T-cell (primary cell): ENCODE data around the gene GINS2. TPM values are rescaled to one million over a fixed set of nuclear protein-coding genes. Genes with fewer than 3 reads are reported as not detected.

Source experiments
- ATAC-seq, 4 experiments: fragments of 200-7000 bp in 3 of 4; fragments of 150-1000 bp in 1 of 4; cut with Tn5 transposase; replicated peaks in 1 of 4; 1 replicate in 3 of 4; 2 replicates in 1 of 4; pipeline ENCODE4 v1.10.0; 2021; ENCODE audit warnings: moderate library complexity in 3 of 4, mild to moderate bottlenecking in 2 of 4, moderate number of reproducible peaks in 1 of 4
- CTCF ChIA-PET, 2 donors: fragments of 300-600 bp; sonication (Branson Sonifier 250); formaldehyde crosslinking; loops; one replicate each; lab custom pipeline; 2022; ENCODE audit warnings: antibody characterized with exemption in 2 of 2; lab: Charles Lee
- POLR2A ChIA-PET, 2 donors: fragments of 300-600 bp; sonication (Branson Sonifier 250); formaldehyde crosslinking; loops; one replicate each; lab custom pipeline; 2022; ENCODE audit warnings: antibody characterized with exemption in 2 of 2; lab: Charles Lee
- DNase-seq, 35 experiments: peaks; one replicate each; pipeline versions ENCODE4 v3.0.0 to v3.0.0-alpha.2; 2013 to 2023
- H3K27ac ChIP-seq: one replicate; pipeline ENCODE4 v1.5.1; 2013; ENCODE audit warnings: low read length
- H3K27me3 ChIP-seq, 2 experiments: replicated peaks in 1 of 2; 1 replicate in 1 of 2; 2 replicates in 1 of 2; pipeline versions ENCODE4 v1.6.1 to v1.7.0; 2013; ENCODE audit warnings: low read length in 1 of 2, mixed read lengths in 1 of 2; ENCODE audit not compliant: control insufficient read depth in 2 of 2, insufficient read depth in 2 of 2; ENCODE audit errors: extremely low read depth in 1 of 2
- H3K36me3 ChIP-seq, 2 donors: 1 replicate in 1 of 2; 2 replicates in 1 of 2; pipeline versions ENCODE4 v1.6.1 to v1.7.0; 2013; ENCODE audit warnings: low read length in 1 of 2; ENCODE audit not compliant: control insufficient read depth in 2 of 2, insufficient read depth in 1 of 2; ENCODE audit errors: extremely low read depth in 1 of 2
- H3K4me1 ChIP-seq, 2 experiments: 1 replicate in 1 of 2; 2 replicates in 1 of 2; pipeline versions ENCODE4 v1.6.1 to v1.7.0; 2013; ENCODE audit warnings: low read length in 2 of 2, mixed read lengths in 1 of 2; ENCODE audit not compliant: insufficient read depth in 2 of 2, control insufficient read depth in 1 of 2; ENCODE audit errors: extremely low read depth in 1 of 2
- H3K4me3 ChIP-seq, 2 donors: 1 replicate in 1 of 2; 2 replicates in 1 of 2; pipeline versions ENCODE4 v1.5.1 to v1.7.0; 2013; ENCODE audit warnings: mild to moderate bottlenecking in 2 of 2, low read length in 1 of 2, moderate library complexity in 1 of 2; ENCODE audit not compliant: control insufficient read depth in 1 of 2; ENCODE audit errors: extremely low read depth in 1 of 2
- H3K9me3 ChIP-seq: 2 replicates; pipeline ENCODE4 v1.7.0; 2013
- H3K27ac Mint-ChIP-seq, 2 donors: one replicate each; pipeline ENCODE4 v1.8.0; 2020 to 2021; ENCODE audit warnings: mild to moderate bottlenecking in 2 of 2, mixed read lengths in 2 of 2
- H3K27me3 Mint-ChIP-seq, 2 donors: one replicate each; pipeline ENCODE4 v1.8.0; 2021 to 2022; ENCODE audit warnings: mixed read lengths in 2 of 2
- H3K36me3 Mint-ChIP-seq: one replicate; pipeline ENCODE4 v1.8.0; 2021; ENCODE audit warnings: mixed read lengths
- H3K4me1 Mint-ChIP-seq, 3 donors: one replicate each; pipeline ENCODE4 v1.8.0; 2020 to 2022; ENCODE audit warnings: mixed read lengths in 3 of 3, mild to moderate bottlenecking in 1 of 3
- H3K4me3 Mint-ChIP-seq, 3 donors: one replicate each; pipeline ENCODE4 v1.8.0; 2020 to 2022; ENCODE audit warnings: mild to moderate bottlenecking in 3 of 3, mixed read lengths in 3 of 3, moderate library complexity in 3 of 3
- H3K9me3 Mint-ChIP-seq, 3 donors: one replicate each; pipeline ENCODE4 v1.8.0; 2020 to 2022; ENCODE audit warnings: mixed read lengths in 3 of 3
- WGBS: methylation state at CpG from one replicate; pipeline ENCODE4 v1.1.5; 2013; ENCODE audit warnings: missing lambda C conversion rate; ENCODE audit not compliant: insufficient coverage; 5-methylcytosine and 5-hydroxymethylcytosine counted together
- total RNA-seq, 35 experiments: library from RNA in 6 of 35; stranded (reverse) in 6 of 35; fragments of 120-200 nt in 1 of 35; gene quantifications; one replicate each; pipeline versions ENCODE4 v1.2.1 to v1.2.4 and lab custom pipeline; 2013 to 2026

The GINS2 gene
- total RNA-seq, 5 donors from 2014 or later (not counting 1 experiment from before 2014, with no cell fraction given) = 1.1 to 3.7 (median 1.6) TPM

GRCh38 chr16:85717393-85718152 is 28.8 kb upstream of the GINS2 start:
- ChIA-PET POLR2A (no interaction called here), CTCF (interaction anchor here (0.8 kb wide), 2 partner anchors 57 to 75 kb away, joined by 3 read pairs; no protein-coding TSS in a partner anchor)
- Histone ChIP-seq H3K4me3 (no peak overlapping the region), H3K9me3 (no peaks in the 10 kb centered on the region), H3K27ac (no peak overlapping the region), H3K36me3 (no peaks in the 10 kb centered on the region), H3K4me1 (peaks cover 0 to 11% of the 10 kb centered on the region in 2 experiments), H3K27me3 (peaks cover 0 to 48% of the 10 kb centered on the region in 2 experiments)
- H3K27ac Mint-ChIP-seq = no peak overlapping the region
- peaks cover 3% of the 10 kb centered on the region for H3K36me3 Mint-ChIP-seq
- no peaks in the 10 kb centered on the region for H3K9me3 Mint-ChIP-seq
- H3K27me3 Mint-ChIP-seq = peaks cover 0 to 2% of the 10 kb centered on the region in 2 donors
- H3K4me1 Mint-ChIP-seq = peaks cover 5 to 18% (median 16%) of the 10 kb centered on the region in 3 donors
- WGBS = 41% methylated on average over 16 of the region's 21 CpGs
- ATAC-seq = peak in 2 of 4 experiments; percentile 32
- DNase-seq = peak in 31 of 35 experiments; percentile 8 to 77 (median 38)
- H3K4me3 Mint-ChIP-seq = no peak overlapping the region

GRCh38 chr16:85716680-85717038 is 27.9 kb upstream of the GINS2 start:
- ChIA-PET POLR2A (no interaction called here), CTCF (no interaction called here)
- Mint-ChIP-seq H3K27ac (no peak overlapping the region), H3K36me3 (peaks cover 8% of the 10 kb centered on the region), H3K9me3 (peaks cover 3% of the 10 kb centered on the region in 3 donors), H3K4me1 (peaks cover 5 to 18% (median 16%) of the 10 kb centered on the region in 3 donors), H3K27me3 (peaks cover 0 to 2% of the 10 kb centered on the region in 2 donors), H3K4me3 (peak overlapping the region in 1 of 3 donors; percentile 32)
- H3K27ac ChIP-seq = no peak overlapping the region
- DNase-seq = no peak
- 62% methylated on average over 2 of the region's 3 CpGs for WGBS
- ATAC-seq = no peak
- H3K27me3 ChIP-seq = peaks cover 0 to 48% of the 10 kb centered on the region in 2 experiments
- H3K9me3 ChIP-seq = no peaks in the 10 kb centered on the region
- H3K4me3 ChIP-seq = no peak overlapping the region
- H3K36me3 ChIP-seq = no peaks in the 10 kb centered on the region
- peaks cover 0 to 11% of the 10 kb centered on the region in 2 experiments for H3K4me1 ChIP-seq

- Histone ChIP-seq H3K27ac (no peak overlapping the region), H3K4me3 (no peak overlapping the region), H3K9me3 (no peaks in the 10 kb centered on the region), H3K27me3 (peaks cover 0 to 47% of the 10 kb centered on the region in 2 experiments), H3K36me3 (no peaks in the 10 kb centered on the region), H3K4me1 (peaks cover 0 to 11% of the 10 kb centered on the region in 2 experiments)
- Mint-ChIP-seq H3K36me3 (peaks cover 8% of the 10 kb centered on the region), H3K27me3 (peaks cover 0 to 2% of the 10 kb centered on the region in 2 donors), H3K9me3 (peaks cover 3% of the 10 kb centered on the region in 3 donors), H3K4me3 (peak overlapping the region in 1 of 3 donors; percentile 32), H3K4me1 (peaks cover 5 to 18% (median 16%) of the 10 kb centered on the region in 3 donors), H3K27ac (no peak overlapping the region)
- ChIA-PET POLR2A (no interaction called here), CTCF (interaction anchor here (0.5 to 0.8 kb wide), 2 partner anchors 43 to 235 kb away, joined by 3 read pairs; no protein-coding TSS in a partner anchor)
- DNase-seq (no peak), ATAC-seq (no peak)
- WGBS = 47% methylated on average over 3 of the region's 9 CpGs
Observed at GRCh38 chr16:85716022-85716679, 27.4 kb upstream of the GINS2 start.

GRCh38 chr16:85715169-85716021 is 26.6 kb upstream of the GINS2 start:
- Histone ChIP-seq H3K4me1 (peaks cover 0 to 11% of the 10 kb centered on the region in 2 experiments), H3K36me3 (no peaks in the 10 kb centered on the region), H3K27me3 (peaks cover 0 to 46% of the 10 kb centered on the region in 2 experiments), H3K9me3 (no peaks in the 10 kb centered on the region), H3K27ac (no peak overlapping the region), H3K4me3 (peak overlapping the region in 1 of 2 donors; percentile 1)
- POLR2A ChIA-PET = no interaction called here
- Mint-ChIP-seq H3K36me3 (peaks cover 12% of the 10 kb centered on the region), H3K4me1 (peaks cover 5 to 18% (median 16%) of the 10 kb centered on the region in 3 donors), H3K27ac (no peak overlapping the region), H3K9me3 (peaks cover 3% of the 10 kb centered on the region in 3 donors), H3K4me3 (peak overlapping the region in 1 of 3 donors; percentile 32), H3K27me3 (peaks cover 0 to 2% of the 10 kb centered on the region in 2 donors)
- CTCF ChIA-PET = interaction anchor here (0.5 to 0.8 kb wide), 2 partner anchors 42 to 234 kb away, joined by 3 read pairs; no protein-coding TSS in a partner anchor
- ATAC-seq = peak in 1 of 4 experiments; percentile 38
- WGBS = 21% methylated on average over 13 of the region's 22 CpGs
- DNase-seq = no peak

GRCh38 chr16:85712801-85713200 is 24.0 kb upstream of the GINS2 start:
- Mint-ChIP-seq H3K27me3 (peaks cover 0 to under 1% of the 10 kb centered on the region in 2 donors), H3K27ac (no peak overlapping the region), H3K36me3 (peaks cover 12% of the 10 kb centered on the region), H3K4me1 (peaks cover 5 to 14% (median 11%) of the 10 kb centered on the region in 3 donors), H3K4me3 (no peak overlapping the region), H3K9me3 (peaks cover 3% of the 10 kb centered on the region in 3 donors)
- H3K4me3 ChIP-seq = no peak overlapping the region
- H3K36me3 ChIP-seq = no peaks in the 10 kb centered on the region
- no peak for DNase-seq
- H3K27me3 ChIP-seq = peaks cover 0 to 26% of the 10 kb centered on the region in 2 experiments
- POLR2A ChIA-PET = no interaction called here
- WGBS = 80% methylated on average over 9 of the region's 9 CpGs
- H3K27ac ChIP-seq = no peak overlapping the region
- no peak for ATAC-seq
- CTCF ChIA-PET = no interaction called here
- H3K4me1 ChIP-seq = peaks cover 0 to 5% of the 10 kb centered on the region in 2 experiments
- no peaks in the 10 kb centered on the region for H3K9me3 ChIP-seq
